Activated naive CD8-positive, alpha-beta T cell treated with anti-CD3 and anti-CD28 coated beads, Interleukin-2, amount 10 ng/mL, durations not matched to agents 7 days and 5 days (primary cell): ENCODE results near the gene SZRD1. TPM values are rescaled to one million over a fixed set of nuclear protein-coding genes. Genes with fewer than 3 reads are reported as not detected.

Source experiments
- ATAC-seq: fragments of 150-1000 bp; cut with Tn5 transposase; one replicate; pipeline ENCODE4 v1.10.0; 2021; ENCODE audit warnings: low read depth, moderate library complexity
- POLR2A ChIA-PET: fragments of 350-600 bp; sonication (Branson Sonifier 250); formaldehyde crosslinking; loops from one replicate; lab custom pipeline; 2021; ENCODE audit warnings: antibody characterized with exemption; lab: Charles Lee
- DNase-seq: peaks from one replicate; pipeline ENCODE4 v3.0.0; 2021
- H3K27ac Mint-ChIP-seq: one replicate; pipeline ENCODE4 v1.8.0; 2022; ENCODE audit warnings: mild to moderate bottlenecking, mixed read lengths
- H3K27me3 Mint-ChIP-seq: one replicate; pipeline ENCODE4 v1.8.0; 2022; ENCODE audit warnings: mild to moderate bottlenecking, moderate library complexity, mixed read lengths
- H3K36me3 Mint-ChIP-seq: one replicate; pipeline ENCODE4 v1.8.0; 2021; ENCODE audit warnings: mild to moderate bottlenecking, mixed read lengths
- H3K4me1 Mint-ChIP-seq: one replicate; pipeline ENCODE4 v1.8.0; 2021; ENCODE audit warnings: mixed read lengths
- H3K4me3 Mint-ChIP-seq: one replicate; pipeline ENCODE4 v1.8.0; 2022; ENCODE audit warnings: mild to moderate bottlenecking, moderate library complexity, mixed read lengths
- H3K9me3 Mint-ChIP-seq: one replicate; pipeline ENCODE4 v1.8.0; 2021; ENCODE audit warnings: mixed read lengths
- total RNA-seq, 2 experiments: library from RNA; stranded (reverse); gene quantifications; one replicate each; pipeline ENCODE4 v1.2.3, GENCODE V29; 2021

The SZRD1 gene
- total RNA-seq, 2 experiments from 2014 or later, result 126 to 147 TPM

DNA sequence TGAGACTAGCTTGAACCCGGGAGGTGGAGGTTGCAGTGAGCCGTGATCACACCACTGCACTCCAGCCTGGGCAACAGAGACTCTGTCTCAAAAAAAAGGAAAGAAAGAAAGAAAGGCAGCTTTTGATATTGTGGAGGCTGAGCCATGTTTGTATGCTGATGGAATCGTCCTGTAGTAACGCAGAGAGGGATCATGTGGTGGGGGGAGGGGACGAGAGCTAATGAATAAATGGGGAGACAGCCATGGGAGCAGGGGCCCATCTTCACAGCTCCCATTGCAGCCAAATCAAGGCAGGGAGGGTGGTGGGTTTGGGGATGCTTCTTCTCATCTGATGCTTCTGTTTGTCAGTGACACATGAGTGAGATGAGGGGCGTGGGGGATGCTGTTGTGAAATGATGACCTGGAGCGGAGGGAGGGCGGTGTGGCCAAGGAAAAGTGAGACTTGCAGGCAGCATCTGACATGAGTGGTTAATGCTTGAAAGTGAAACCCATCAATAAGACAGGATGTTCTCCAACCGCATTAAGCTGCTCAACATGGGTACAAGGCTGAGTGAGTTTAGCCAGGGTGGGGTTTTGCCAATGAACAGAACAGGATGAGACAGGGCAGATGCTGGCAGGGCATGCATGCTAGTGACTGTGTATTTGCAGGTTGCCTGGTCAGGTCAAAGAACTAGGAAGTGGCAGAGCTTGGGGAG is 53.5 kb downstream of the SZRD1 start:
- H3K9me3 Mint-ChIP-seq, result no peaks in the 10 kb centered on the region
- DNase-seq (peak; percentile 69), ATAC-seq (peak; percentile 97)
- H3K36me3 Mint-ChIP-seq, result no peaks in the 10 kb centered on the region
- peaks cover 4% of the 10 kb centered on the region for H3K27me3 Mint-ChIP-seq
- H3K27ac Mint-ChIP-seq, result peak overlapping the region; percentile 94
- H3K4me1 Mint-ChIP-seq, result peaks cover 28% of the 10 kb centered on the region
- peak overlapping the region; percentile 68 for H3K4me3 Mint-ChIP-seq
- POLR2A ChIA-PET, result interaction anchor here (0.6 to 4.0 kb wide), 11 partner anchors 15 to 93 kb away, joined by 3 to 28 read pairs (median 7); partner anchors contain the start of genes FBXO42, NECAP2 and SZRD1

DNA sequence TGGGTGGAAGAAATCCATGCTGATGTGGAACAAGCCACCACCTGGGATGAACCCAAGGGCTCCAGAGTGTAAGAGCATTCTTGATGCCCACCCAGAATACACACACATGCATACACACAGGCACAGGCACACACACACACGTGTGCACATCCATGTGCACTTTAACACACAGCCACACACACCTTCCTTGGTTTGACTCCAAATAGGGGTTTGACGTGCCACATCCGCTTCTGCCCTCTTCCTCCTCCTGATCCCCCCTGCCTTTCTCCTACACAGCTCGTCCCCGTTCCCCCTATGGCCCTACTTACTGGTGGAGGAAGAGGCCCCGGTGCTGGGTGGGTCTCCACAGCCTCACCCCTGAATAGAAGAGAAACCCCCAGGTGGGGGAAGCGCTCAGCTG is 54.2 kb downstream of the SZRD1 start:
- no peaks in the 10 kb centered on the region for H3K36me3 Mint-ChIP-seq
- H3K27me3 Mint-ChIP-seq, result peaks cover 3% of the 10 kb centered on the region
- DNase-seq, result no peak
- peak; percentile 41 for ATAC-seq
- peak overlapping the region; percentile 94 for H3K27ac Mint-ChIP-seq
- H3K4me1 Mint-ChIP-seq, result peaks cover 28% of the 10 kb centered on the region
- H3K9me3 Mint-ChIP-seq, result no peaks in the 10 kb centered on the region
- POLR2A ChIA-PET, result interaction anchor here (1.2 to 4.0 kb wide), 9 partner anchors 16 to 92 kb away, joined by 3 to 28 read pairs (median 7); partner anchors contain the start of genes FBXO42, NECAP2 and SZRD1
- peak overlapping the region; percentile 68 for H3K4me3 Mint-ChIP-seq

DNA sequence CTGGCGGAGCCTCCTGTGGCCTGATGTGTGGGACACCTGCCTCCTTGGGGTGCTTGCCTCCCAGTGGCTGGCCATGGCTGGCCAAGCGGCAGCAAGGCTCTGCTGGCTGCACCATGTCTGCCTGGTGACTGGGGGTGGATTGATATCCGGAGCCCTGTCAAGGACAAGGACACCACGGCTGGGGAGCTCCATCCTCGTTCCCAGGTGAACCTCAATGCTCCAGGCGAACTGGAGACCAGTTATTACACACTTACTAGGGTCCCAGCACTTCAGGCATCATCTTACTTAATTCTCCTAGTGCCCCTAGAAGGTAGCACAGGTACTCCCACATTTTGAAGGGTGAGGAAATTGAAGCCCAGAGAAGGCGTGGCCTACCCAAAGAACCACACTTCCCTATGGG is 55.0 kb downstream of the SZRD1 start:
- Mint-ChIP-seq H3K4me3 (no peak overlapping the region), H3K27me3 (no peaks in the 10 kb centered on the region), H3K9me3 (no peaks in the 10 kb centered on the region), H3K4me1 (peaks cover 28% of the 10 kb centered on the region), H3K36me3 (no peaks in the 10 kb centered on the region), H3K27ac (peak overlapping the region; percentile 94)
- POLR2A ChIA-PET, result interaction anchor here (1.9 to 4.0 kb wide), 2 partner anchors 18 to 92 kb away, joined by 5 to 28 read pairs; partner anchors contain the start of gene NECAP2
- ATAC-seq (no peak), DNase-seq (no peak)

DNA sequence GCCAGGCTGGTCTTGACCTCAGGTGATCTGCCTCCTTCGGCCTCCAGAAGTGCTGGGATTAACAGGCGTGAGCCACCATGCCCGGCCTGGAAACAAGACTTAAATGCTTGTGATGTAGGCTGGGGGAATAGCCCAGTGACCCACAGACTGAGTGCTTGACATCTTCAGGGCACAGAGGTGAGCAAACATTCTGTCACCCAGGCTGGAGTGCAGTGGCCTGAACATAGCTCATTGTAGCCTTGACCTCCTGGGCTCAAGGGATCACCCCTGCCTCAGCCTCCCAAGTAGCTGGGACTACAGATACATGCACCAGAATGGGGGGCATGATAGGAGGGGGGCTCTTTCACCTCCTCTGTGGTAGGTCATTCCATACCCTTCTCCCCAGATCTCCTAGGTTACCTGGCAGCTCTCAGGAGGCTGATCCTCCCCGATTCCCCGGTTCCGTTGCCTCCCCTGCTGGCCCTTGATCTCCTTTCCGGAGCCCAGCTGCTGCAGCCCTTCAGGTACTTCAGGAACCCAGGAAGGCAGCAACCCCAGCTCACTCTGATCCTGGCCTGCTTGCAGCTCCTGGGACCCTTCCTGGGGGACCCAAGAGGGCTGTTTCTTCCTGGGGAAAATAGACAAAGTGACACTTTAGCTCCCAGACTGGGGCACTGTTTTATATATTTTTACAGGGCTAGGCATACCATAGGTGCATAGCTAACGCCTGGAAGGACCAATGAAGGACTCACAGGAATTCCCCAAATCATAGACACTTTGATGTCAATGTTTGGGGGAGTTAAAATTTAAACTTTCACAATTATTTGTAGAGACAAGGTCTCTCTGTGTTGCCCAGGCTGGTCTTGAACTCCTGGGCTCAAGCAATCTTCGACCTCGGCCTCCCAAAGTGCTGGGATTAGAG is 58.3 kb downstream of the SZRD1 start:
- ATAC-seq (no peak), DNase-seq (no peak)
- POLR2A ChIA-PET, result interaction anchor here (1.1 to 3.2 kb wide), 4 partner anchors 8 to 73 kb away, joined by 3 to 11 read pairs (median 8); partner anchors contain the start of genes FBXO42, NECAP2 and SZRD1
- Mint-ChIP-seq H3K36me3 (no peaks in the 10 kb centered on the region), H3K4me3 (no peak overlapping the region), H3K27ac (no peak overlapping the region), H3K9me3 (no peaks in the 10 kb centered on the region), H3K4me1 (peaks cover 14% of the 10 kb centered on the region), H3K27me3 (no peaks in the 10 kb centered on the region)

DNA sequence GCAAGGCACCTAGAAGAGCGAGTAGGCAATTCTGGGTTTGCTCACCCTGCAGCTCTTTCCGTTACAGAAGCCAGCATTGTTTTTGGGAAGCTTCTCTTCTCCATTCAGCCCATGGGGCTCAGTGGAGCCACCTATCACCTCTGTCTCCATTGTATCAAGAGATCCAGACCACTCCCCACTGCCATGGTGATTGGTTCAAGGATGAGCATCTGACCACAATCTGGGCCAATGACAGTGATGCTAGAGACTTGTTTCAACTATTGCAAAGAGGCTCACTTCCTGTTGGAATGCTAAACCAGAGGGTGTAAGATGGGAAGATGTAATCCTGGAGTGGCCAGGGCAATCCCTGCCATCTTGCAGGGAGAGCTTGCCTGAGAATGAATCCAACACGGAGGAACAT is 63.6 kb downstream of the SZRD1 start:
- DNase-seq (no peak), ATAC-seq (no peak)
- H3K9me3 Mint-ChIP-seq, result no peaks in the 10 kb centered on the region
- H3K4me1 Mint-ChIP-seq, result no peaks in the 10 kb centered on the region
- H3K4me3 Mint-ChIP-seq, result no peak overlapping the region
- H3K27ac Mint-ChIP-seq, result no peak overlapping the region
- POLR2A ChIA-PET, result interaction anchor here (1.2 to 1.5 kb wide), 2 partner anchors 10 to 62 kb away, joined by 4 to 5 read pairs; partner anchors contain the start of gene NECAP2
- H3K36me3 Mint-ChIP-seq, result no peaks in the 10 kb centered on the region
- peaks cover 4% of the 10 kb centered on the region for H3K27me3 Mint-ChIP-seq

DNA sequence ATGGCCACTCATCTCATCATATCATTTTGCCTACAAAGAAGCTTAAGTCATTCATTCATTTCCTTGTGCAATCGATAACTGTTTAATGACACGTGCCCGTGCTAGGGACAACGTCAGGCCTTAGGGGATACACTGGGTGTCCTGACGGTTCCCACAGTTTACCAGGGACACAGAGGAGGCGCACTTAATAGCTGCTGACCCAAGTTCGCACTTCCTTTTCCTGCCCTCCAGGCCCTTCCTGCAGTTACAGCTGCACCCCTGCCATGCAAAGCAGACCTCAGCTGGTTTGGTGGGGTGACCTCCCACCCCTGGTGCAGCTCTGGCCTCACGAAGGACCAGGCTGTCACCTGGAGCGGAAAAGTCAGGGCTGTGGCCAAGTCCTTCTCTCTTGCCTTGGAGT is 66.0 kb downstream of the SZRD1 start:
- no peak overlapping the region for H3K4me3 Mint-ChIP-seq
- H3K27ac Mint-ChIP-seq, result no peak overlapping the region
- ATAC-seq (no peak), DNase-seq (no peak)
- peaks cover 4% of the 10 kb centered on the region for H3K27me3 Mint-ChIP-seq
- H3K36me3 Mint-ChIP-seq, result no peaks in the 10 kb centered on the region
- H3K9me3 Mint-ChIP-seq, result no peaks in the 10 kb centered on the region
- H3K4me1 Mint-ChIP-seq, result no peaks in the 10 kb centered on the region
- POLR2A ChIA-PET, result no interaction called here

DNA sequence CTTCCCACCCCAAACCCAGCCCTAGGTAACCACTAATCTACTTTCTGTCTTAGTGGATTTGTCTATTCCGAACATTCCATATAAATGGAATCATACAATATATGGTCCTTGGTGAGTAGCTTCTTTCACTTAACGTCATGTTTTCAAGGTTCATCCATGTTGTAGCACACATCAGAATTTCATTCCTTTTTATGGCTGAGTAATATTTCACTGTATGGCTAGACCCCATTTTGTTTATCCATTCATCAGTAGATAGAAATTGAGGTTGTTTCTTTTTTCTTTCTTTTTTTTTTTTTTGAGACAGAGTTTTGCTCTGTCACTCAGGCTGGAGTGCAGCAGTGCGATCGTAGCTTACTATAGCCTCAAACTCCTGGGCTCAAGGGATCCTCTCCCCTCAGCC is 67.0 kb downstream of the SZRD1 start:
- POLR2A ChIA-PET, result interaction anchor here (0.8 kb wide), 1 partner anchor 9 kb away, joined by 3 read pairs; no protein-coding TSS in a partner anchor
- Mint-ChIP-seq H3K27me3 (peaks cover 4% of the 10 kb centered on the region), H3K36me3 (no peaks in the 10 kb centered on the region), H3K27ac (no peak overlapping the region), H3K4me3 (no peak overlapping the region), H3K9me3 (no peaks in the 10 kb centered on the region), H3K4me1 (peaks cover 1% of the 10 kb centered on the region)
- DNase-seq (no peak), ATAC-seq (no peak)

DNA sequence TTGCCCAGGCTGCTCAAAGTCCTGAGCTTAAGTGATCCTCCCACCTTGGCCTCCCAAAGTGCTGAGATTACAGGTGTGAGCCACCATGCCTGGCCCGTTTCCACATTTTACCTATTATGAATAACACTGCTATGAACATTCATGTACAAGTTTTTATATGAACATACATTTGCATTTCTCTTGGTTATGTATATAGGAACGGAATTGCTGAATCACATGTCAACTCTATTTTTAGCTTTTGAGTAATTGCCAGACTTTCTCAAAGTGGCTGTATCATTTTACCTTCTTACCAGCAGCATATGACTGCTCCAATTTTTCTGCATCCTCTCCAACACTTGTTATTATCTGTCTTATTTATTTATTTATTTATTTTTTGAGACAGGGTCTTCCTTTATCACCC is 67.5 kb downstream of the SZRD1 start:
- no peak for DNase-seq
- Mint-ChIP-seq H3K4me3 (no peak overlapping the region), H3K4me1 (peaks cover 1% of the 10 kb centered on the region), H3K27me3 (peaks cover 4% of the 10 kb centered on the region), H3K9me3 (no peaks in the 10 kb centered on the region), H3K27ac (no peak overlapping the region), H3K36me3 (no peaks in the 10 kb centered on the region)
- POLR2A ChIA-PET, result no interaction called here
- ATAC-seq, result no peak

DNA sequence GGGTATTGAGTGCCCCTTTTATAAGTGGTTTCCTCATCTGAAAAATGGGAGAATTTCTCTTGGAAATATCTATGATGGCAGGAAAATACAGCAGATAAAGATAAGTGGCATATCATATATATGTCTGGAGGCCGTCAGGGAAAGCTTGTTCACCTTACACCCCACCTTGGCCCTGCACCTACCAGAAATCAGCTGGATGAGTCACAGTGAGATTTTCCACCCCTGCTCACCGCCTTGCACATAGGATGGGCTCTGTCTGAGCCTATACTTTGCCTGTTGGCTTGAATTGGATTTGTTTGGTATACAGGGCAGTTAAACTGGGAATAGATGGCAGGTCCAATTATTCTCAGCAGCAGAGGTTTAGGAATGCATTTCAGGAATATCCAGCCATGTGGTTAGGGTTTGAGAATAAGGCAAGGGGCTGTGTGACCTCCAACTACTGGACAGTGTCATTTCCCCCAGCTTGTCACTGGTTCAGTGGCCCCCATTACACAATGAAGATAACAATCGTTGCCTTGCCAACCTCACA is 70.0 kb downstream of the SZRD1 start, which contains the start of gene SPATA21:
Gene SPATA21 (minus strand): TSS at position 479 of the 529 bp plus-strand sequence. CDS start 6,053 bp downstream, outside the sequence.
- H3K27me3 Mint-ChIP-seq, result peaks cover 4% of the 10 kb centered on the region
- H3K9me3 Mint-ChIP-seq, result no peaks in the 10 kb centered on the region
- POLR2A ChIA-PET, result no interaction called here
- DNase-seq, result no peak
- H3K27ac Mint-ChIP-seq, result no peak within 1 kb of the TSS
- ATAC-seq, result no peak
- no peaks in the 10 kb centered on the region for H3K36me3 Mint-ChIP-seq
- H3K4me3 Mint-ChIP-seq, result no peak within 1 kb of the TSS
- peaks cover 10% of the 10 kb centered on the region for H3K4me1 Mint-ChIP-seq

DNA sequence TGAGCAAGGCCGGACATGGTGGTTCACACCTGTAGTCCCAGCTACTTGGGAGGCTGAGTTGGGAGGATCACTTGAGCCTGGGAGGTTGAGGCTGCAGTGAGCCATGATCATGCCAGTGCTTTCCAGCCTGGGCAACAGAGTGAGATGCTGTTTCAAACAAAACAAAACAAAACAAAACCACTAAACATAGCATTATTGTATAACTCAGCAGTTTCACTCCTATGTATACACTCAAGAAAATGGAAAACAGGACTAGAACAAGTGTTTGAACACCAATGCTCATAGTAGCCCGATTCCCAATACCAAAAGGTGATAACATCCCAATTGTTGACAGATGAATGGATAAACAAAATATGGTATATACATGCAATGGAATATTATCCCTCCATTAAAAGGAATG is 71.5 kb downstream of the SZRD1 start:
- Mint-ChIP-seq H3K27ac (no peak overlapping the region), H3K36me3 (peaks cover 4% of the 10 kb centered on the region), H3K27me3 (peaks cover 4% of the 10 kb centered on the region), H3K4me1 (peaks cover 16% of the 10 kb centered on the region), H3K9me3 (no peaks in the 10 kb centered on the region), H3K4me3 (no peak overlapping the region)
- ATAC-seq (no peak), DNase-seq (no peak)
- POLR2A ChIA-PET, result no interaction called here

DNA sequence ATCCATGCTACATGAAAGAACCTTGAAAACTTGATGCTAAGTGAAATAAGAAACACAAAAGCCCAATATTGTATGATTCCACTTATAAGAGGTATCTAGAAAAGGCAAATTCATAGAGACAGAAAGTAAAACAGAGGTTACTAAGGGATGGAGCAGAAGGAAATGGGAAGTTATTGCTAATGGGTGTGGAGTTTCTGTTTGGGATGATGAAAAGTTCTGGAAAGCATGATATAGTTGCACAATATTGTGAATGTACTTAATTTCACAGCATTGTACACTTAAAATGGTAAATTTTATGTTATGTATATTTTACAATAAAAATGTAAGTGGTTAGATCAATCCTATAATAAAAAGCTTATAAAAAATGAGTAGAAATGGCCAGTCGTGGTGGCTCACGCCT is 71.9 kb downstream of the SZRD1 start:
- POLR2A ChIA-PET, result interaction anchor here (0.7 to 2.8 kb wide), 3 partner anchors 18 to 280 kb away, joined by 3 to 28 read pairs (median 4); no protein-coding TSS in a partner anchor
- H3K27ac Mint-ChIP-seq, result no peak overlapping the region

DNA sequence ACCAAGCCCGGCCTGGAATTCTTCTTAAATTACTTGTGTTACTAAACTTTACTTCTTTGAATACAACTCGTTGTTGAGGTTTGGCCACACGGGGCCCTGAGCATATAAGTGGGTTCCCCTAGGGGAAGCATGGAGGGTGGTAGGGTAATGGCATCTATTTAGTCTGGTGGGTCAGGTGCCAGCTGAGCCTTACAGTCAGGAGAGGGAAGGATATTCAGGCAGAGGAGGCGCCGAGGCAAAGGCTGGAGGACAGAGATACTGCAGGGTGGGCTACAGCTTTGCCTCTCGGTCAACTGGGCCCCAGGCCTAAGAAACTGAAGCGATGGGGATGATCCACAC is 73.1 kb downstream of the SZRD1 start:
- ATAC-seq, result peak; percentile 16
- Mint-ChIP-seq H3K9me3 (no peaks in the 10 kb centered on the region), H3K4me3 (peak overlapping the region; percentile 86), H3K27me3 (peaks cover 4% of the 10 kb centered on the region), H3K27ac (peak overlapping the region; percentile 76), H3K4me1 (peaks cover 23% of the 10 kb centered on the region), H3K36me3 (peaks cover 10% of the 10 kb centered on the region)
- POLR2A ChIA-PET, result interaction anchor here (0.6 to 2.8 kb wide), 10 partner anchors 15 to 88 kb away, joined by 3 to 28 read pairs (median 6); partner anchors contain the start of genes FBXO42, RNU1-1 and SZRD1
- peak; percentile 38 for DNase-seq

More for the DNA sequence above, 71.9 kb downstream of the SZRD1 start:
- DNase-seq, result no peak
- Mint-ChIP-seq H3K9me3 (no peaks in the 10 kb centered on the region), H3K27me3 (peaks cover 4% of the 10 kb centered on the region), H3K4me1 (peaks cover 18% of the 10 kb centered on the region), H3K36me3 (peaks cover 4% of the 10 kb centered on the region), H3K4me3 (no peak overlapping the region)
- no peak for ATAC-seq
